Measurements from ENCODE around the gene DLG2.

DLG2 gene

GRCh38 chr11:83726316-83726715 is 1900.8 kb downstream of the DLG2 start:
- DNase-seq (ENCODE audit: low read depth, low spot score) = no peak

GRCh38 chr11:83725728-83726127 is 1901.4 kb downstream of the DLG2 start:
- no peak for DNase-seq (ENCODE audit: low read depth, low spot score)

DNA sequence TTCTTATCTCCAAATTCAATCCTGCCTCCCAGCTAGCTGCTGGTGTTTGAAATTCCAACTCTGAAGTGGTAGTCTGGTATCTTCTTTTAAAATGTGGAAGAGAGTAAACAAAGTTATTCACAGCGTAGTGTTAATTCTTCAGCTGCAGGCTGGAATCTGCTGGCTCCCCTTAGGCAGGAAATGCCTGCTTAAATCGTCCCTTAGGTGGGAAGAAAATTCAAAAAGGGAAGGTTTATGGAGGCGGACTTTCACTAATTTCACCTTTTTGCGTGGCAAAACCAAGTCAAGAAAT is 1901.9 kb downstream of the DLG2 start:
- DNase-seq (ENCODE audit: low read depth, low spot score) = no peak

- peak; percentile 21 for DNase-seq (ENCODE audit: low read depth, low spot score)
Observed at GRCh38 chr11:83723999-83724398, 1903.1 kb downstream of the DLG2 start.

GRCh38 chr11:83722392-83723119 is 1904.6 kb downstream of the DLG2 start:
- DNase-seq (ENCODE audit: low read depth, low spot score) = no peak

DNA sequence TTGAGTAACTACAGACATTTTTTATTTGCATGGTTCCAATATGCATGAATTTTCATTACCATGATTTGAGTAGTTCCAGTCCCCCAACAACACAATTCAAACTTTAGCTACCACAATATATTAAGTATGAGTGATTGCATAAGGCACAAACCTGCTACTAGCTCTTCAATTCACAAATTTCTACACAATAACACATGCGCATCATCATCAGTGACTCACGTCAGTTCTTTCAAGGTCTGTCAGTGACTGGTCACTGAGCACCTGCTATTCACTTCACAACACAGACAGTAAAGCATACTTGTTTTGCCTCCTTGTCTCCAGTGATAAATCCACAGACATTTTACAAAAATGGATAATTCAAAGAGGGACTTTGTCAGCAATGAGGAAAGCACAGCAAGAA is 1905.9 kb downstream of the DLG2 start:
- DNase-seq (ENCODE audit: low read depth, low spot score) = no peak

GRCh38 chr11:83720675-83721074 is 1906.5 kb downstream of the DLG2 start:
- no peak for DNase-seq (ENCODE audit: low read depth, low spot score)

DNA sequence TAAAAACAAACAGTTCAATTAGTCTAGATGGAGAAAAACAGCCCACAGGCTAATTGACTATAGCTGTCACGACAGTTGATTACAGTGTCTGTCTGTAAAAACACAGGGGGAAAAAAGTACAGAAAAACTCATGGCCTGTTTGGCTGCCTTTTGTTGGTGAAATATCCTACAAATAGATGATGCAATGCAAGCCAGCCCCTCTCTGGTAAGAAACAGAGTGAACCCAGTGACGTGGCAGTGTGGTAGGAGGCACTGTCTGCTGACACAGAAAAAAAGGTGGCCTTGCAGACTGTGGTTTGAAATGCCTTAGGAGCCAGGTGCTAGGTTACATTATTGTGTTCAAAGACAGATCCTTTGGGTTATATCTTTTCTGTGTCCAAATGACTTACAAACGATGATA is 1909.6 kb downstream of the DLG2 start:
- no peak for DNase-seq (ENCODE audit: low read depth, low spot score)

- DNase-seq (ENCODE audit: low read depth, low spot score) = no peak
Observed at GRCh38 chr11:83715927-83716535, 1911.1 kb downstream of the DLG2 start.

GRCh38 chr11:83713708-83714107 is 1913.4 kb downstream of the DLG2 start:
- DNase-seq (ENCODE audit: low read depth, low spot score) = no peak

DNA sequence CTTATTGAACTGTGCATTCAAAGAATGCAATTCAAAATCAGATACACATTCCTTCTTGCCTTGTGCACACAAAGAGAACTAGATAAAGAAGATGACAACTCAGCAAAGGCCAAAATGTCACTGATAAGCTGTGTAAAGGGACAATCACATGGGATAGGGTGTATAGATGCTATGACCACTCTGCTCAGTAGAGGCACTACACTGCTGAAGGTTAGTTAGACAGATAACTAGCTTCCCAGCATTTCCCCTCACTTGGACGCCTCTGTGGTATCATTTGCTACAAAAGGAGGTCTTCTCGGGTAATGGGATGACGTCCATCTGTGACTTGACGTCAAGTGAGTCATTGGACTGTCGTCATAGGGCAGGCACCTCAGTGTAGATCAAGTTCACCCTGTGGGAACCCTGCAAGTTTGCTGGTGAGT is 1916.0 kb downstream of the DLG2 start:
- DNase-seq (ENCODE audit: low read depth, low spot score) = no peak

- DNase-seq (ENCODE audit: low read depth, low spot score) = no peak
Observed at GRCh38 chr11:83709434-83709833, 1917.7 kb downstream of the DLG2 start.

DNA sequence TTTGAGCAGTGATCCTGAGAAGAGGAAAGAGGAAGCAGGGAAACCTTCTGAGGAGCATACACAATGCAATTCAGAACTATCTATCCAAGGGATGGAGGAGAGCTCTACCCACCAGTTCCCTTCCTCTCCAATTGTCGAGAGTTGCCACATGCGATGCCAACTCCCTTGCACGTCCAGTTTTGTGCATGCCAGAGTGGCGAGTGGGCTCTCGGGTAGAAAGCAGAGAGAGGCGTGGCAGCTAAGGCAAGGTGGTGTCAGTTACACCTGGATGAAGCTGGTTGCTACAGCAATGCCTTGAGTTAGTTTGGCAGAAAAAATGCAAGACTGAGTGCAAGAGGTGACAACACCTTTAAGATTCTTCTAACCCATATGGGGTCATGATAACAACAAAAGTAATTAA is 1920.6 kb downstream of the DLG2 start:
- DNase-seq (ENCODE audit: low read depth, low spot score) = no peak

GRCh38 chr11:83702796-83703195 is 1924.3 kb downstream of the DLG2 start:
- DNase-seq (ENCODE audit: low read depth, low spot score) = no peak

DNA sequence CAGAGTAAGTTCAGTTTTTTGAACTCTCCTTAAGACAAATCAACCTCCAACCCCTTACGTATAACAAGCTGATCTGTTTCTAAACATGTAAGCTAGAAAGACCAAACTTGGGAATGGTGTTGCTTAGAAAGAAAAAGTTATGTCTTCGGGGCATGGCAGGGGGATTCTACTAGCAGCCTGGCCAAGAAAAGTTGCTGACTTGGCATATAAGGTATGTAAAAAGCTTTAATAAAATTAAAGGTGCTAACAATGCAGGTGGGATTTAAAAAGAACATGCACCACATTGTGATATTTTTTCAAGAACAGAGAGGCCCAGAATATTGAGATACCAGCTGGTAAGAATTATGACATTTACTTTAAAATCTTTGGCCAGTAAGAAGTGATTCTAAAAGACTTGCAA is 1929.6 kb downstream of the DLG2 start:
- no peak for DNase-seq (ENCODE audit: low read depth, low spot score)

GRCh38 chr11:83695046-83695445 is 1932.1 kb downstream of the DLG2 start:
- DNase-seq (ENCODE audit: low read depth, low spot score) = no peak

DNA sequence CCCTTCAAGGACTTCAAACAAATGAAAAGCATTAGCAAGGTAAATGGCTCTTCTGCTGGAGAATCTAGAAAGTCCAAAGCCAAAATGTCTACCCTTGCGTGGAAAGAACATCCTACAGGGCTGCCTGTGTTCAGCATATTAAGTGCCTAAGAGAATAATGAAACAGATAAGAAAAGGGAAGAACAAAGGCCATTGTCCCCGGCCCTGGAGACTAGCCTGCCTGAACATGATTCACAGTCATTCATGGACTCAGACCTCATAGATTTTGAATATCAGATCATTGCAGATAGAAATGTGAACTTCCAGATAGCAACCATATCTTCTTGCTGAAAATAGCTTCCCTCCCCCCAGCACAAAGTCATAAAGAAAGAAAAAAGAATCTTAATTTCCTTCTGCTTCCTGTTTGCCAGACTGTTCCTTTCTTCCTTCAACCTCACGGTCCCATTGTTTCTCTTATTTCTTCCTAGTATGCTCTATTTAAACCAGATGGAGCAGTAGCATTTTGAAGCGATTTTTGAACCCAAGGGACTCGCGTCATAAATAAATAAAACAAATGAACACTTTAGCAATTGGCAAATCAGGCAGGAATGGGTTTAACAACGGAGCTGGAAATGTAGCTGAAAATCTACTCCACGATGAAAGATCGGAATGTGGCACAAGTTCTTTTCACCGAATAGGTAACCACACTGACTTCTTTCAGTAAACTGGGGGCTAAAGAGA is 1932.8 kb downstream of the DLG2 start:
- no peak for DNase-seq (ENCODE audit: low read depth, low spot score)

DNA sequence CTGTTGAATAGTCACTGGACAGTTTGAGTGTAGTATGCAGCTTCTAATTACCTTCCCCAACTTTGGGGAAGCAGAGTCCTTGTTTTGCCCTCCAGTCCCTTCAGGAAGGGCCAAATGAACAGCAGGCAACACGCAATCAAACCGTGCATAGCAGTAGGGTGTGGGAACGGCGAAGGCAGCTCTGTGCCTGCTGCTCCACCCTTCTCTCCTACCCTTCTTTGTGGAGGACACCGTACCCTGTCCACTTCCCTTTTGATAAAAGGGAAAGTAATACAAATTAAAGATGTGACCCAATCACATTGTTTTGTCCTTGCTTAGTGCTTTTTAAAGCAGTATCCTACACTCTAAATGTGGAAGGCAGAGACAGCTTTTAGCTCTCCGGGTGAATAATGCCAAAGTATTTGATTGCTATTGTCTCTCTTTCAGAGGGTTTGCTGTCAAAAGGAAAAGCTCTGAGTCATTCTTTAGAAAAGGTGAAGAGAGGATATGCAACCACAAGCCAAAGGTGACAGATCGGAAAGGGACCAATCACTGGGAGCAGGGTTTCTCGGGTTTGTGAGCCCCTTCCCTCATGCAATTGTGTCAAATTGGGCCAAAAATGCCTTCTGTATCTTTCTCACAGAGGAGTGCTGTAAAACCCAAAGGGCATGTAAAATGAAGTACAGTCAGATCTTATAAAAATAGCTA is 1933.7 kb downstream of the DLG2 start:
- DNase-seq (ENCODE audit: low read depth, low spot score) = no peak

DNA sequence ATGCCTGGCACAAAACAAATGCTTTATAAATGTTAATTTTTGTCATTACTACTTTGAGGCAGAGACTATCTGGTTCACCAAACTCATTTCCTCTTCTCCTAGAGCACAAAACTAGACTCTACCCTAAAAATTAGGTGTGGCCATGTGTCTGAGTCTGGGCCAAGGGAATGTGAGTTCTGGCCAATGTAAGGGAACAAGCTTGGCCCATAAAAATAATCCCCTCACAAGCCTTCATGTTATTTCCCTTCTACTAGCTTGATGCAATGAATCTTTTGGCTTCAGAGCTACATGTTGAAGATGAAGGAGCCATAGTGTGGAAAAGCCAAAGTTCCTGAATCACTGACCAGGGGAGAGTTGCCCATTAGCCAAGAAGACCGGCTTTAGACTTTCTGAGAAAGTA is 1934.5 kb downstream of the DLG2 start:
- no peak for DNase-seq (ENCODE audit: low read depth, low spot score)

DNA sequence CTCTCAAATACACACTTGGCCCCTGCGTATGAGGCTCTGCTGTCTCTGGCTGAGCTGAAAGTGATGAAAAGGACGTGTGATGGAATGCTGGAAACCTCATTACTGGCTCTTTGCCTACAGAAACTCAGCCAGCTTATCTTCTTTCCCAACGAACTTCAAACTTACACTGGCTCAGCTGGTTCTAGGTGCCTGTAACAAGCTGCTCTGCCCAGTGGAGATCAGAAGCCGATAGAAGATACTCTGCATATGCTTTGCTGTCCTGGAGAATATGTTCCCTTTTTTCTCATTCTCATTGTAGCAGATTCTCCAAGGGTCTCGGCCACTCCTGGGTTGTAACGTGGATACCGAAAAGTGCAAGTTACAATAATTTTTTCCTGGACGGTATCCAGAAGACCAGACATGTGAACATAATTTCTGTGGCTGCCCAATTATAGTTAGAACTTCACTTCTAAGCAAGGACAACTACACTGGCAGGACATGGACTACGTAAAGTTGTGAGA is 1935.6 kb downstream of the DLG2 start:
- DNase-seq (ENCODE audit: low read depth, low spot score) = no peak

DNA sequence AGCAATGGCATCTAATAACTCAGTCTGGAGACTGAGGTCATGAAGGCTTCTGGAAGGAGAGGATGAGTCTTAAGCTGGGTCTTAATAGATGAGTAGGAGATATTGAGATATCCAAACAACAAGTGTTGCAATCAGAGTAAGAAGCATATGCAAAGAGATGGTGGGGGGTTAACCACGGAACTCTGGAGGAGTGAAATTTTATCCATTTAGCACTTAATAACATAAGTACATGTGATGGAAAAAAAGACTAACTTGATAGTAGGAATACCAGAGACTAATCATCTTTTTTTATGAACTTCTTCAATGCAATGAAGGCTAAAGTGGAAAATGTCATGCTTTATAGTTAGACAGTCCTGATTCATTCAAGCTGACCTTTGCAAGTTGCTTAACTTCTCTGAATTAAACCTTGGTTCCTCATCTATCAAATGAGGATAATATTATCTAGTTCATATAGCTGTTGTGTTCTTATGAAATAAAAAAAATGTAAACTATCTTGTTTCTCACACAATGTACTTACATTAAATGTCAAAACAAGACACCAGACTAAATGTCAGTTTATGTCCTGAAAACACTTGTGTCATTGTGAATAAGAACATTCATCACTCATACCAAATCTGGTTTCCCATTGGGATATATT is 1937.9 kb downstream of the DLG2 start:
- DNase-seq (ENCODE audit: low read depth, low spot score) = no peak

- DNase-seq (ENCODE audit: low read depth, low spot score) = no peak
Observed at GRCh38 chr11:83687787-83688186, 1939.4 kb downstream of the DLG2 start.
